Esophagus squamous epithelium (tissue), 5 donors: ENCODE measurements around the gene SLC4A7. TPM values are rescaled to one million over a fixed set of nuclear protein-coding genes. Genes with fewer than 3 reads are reported as not detected.

Source experiments
- DNase-seq: peaks from one replicate; lab custom pipeline; 2025; lab: John Stamatoyannopoulos, UW
- H3K27ac ChIP-seq, 4 donors: fragments of 200-600 bp; sonication (generic); one replicate each; pipeline ENCODE4 v1.5.1; 2016 to 2019; ENCODE audit warnings: mild to moderate bottlenecking in 1 of 4
- H3K27me3 ChIP-seq, 4 donors: fragments of 200-600 bp; sonication (generic); 1 replicate in 3 of 4; 2 replicates in 1 of 4; pipeline versions ENCODE4 v1.5.1 to v1.6.0; 2017 to 2021; ENCODE audit warnings: antibody characterized with exemption in 1 of 4
- H3K36me3 ChIP-seq, 3 donors: fragments of 200-600 bp; sonication (generic); one replicate each; pipeline ENCODE4 v1.5.1; 2016 to 2019
- H3K4me1 ChIP-seq, 3 donors: fragments of 200-600 bp; sonication (generic); one replicate each; pipeline ENCODE4 v1.5.1; 2017 to 2019
- H3K4me3 ChIP-seq, 4 donors: fragments of 200-600 bp; sonication (generic); 1 replicate in 3 of 4; 2 replicates in 1 of 4; pipeline ENCODE4 v1.5.1; 2016 to 2019; ENCODE audit warnings: mild to moderate bottlenecking in 2 of 4, moderate library complexity in 1 of 4
- H3K9me3 ChIP-seq, 3 donors: fragments of 200-600 bp; sonication (generic); one replicate each; pipeline ENCODE4 v1.5.1; 2016 to 2019
- CTCF ChIP-seq, 6 experiments: fragments of 450-650 bp in 4 of 6; fragments of 200-600 bp in 2 of 6; sonication (generic) in 2 of 6; IDR thresholded peaks; one replicate each; pipeline ENCODE4 v1.5.1; 2016 to 2019; ENCODE audit warnings: antibody characterized with exemption in 6 of 6, mild to moderate bottlenecking in 4 of 6, moderate library complexity in 4 of 6
- POLR2A ChIP-seq, 4 donors: fragments of 450-650 bp; IDR thresholded peaks; one replicate each; pipeline ENCODE4 v1.6.1; 2017; ENCODE audit warnings: antibody characterized with exemption in 4 of 4, mild to moderate bottlenecking in 4 of 4, moderate library complexity in 3 of 4
- WGBS, 2 donors: methylation state at CpG; one replicate each; pipeline ENCODE4 v1.1.5; 2018; 5-methylcytosine and 5-hydroxymethylcytosine counted together
- intact Hi-C: fragments of 100-400 bp; cut with DNase I; formaldehyde crosslinking; loops from one replicate; pipeline ENCODE4 v1.15.0; 2022
- total RNA-seq, 4 donors: library from RNA; depleted of rRNA; stranded (reverse); fragments of >200 nt; gene quantifications; one replicate each; pipeline ENCODE4 v1.1.0, GENCODE V29; 2016
- donor health status: DM: yes; HTN: yes; CAD: no.

SLC4A7 gene
- total RNA-seq, 4 donors from 2014 or later = 17.2 to 50.4 (median 30.5) TPM

GRCh38 chr3:27526614-27527315 lies 42.6 kb upstream of the SLC4A7 start:
- WGBS, 2 donors = 82 to 84% methylated on average over 6 of the region's 6 CpGs
- TF ChIP-seq POLR2A (IDR thresholded peaks at IDR 0.05) (no peak), CTCF (IDR thresholded peaks at IDR 0.05) (no peak)
- Histone ChIP-seq H3K36me3 (no peaks in the 10 kb centered on the region), H3K27me3 (no peaks in the 10 kb centered on the region), H3K4me1 (peaks cover 3 to 35% (median 6%) of the 10 kb centered on the region in 3 donors), H3K27ac (no peak overlapping the region), H3K4me3 (no peak overlapping the region), H3K9me3 (no peaks in the 10 kb centered on the region)
- intact Hi-C loops = no loop called here
- no peak for DNase-seq

GRCh38 chr3:27521872-27522265 lies 37.7 kb upstream of the SLC4A7 start:
- 76 to 90% methylated on average over 2 of the region's 2 CpGs for WGBS, 2 donors
- no peak for TF ChIP-seq POLR2A (IDR thresholded peaks at IDR 0.05)
- no peak for TF ChIP-seq CTCF (IDR thresholded peaks at IDR 0.05)
- H3K4me3 ChIP-seq = no peak overlapping the region
- peaks cover 3 to 45% (median 9%) of the 10 kb centered on the region in 3 donors for H3K4me1 ChIP-seq
- no peaks in the 10 kb centered on the region for H3K27me3 ChIP-seq
- H3K9me3 ChIP-seq = no peaks in the 10 kb centered on the region
- peak overlapping the region; percentile 33 to 52 (median 46) for H3K27ac ChIP-seq
- no peaks in the 10 kb centered on the region for H3K36me3 ChIP-seq
- no peak for DNase-seq
- intact Hi-C loops = no loop called here

- intact Hi-C loops = no loop called here
- H3K36me3 ChIP-seq = no peaks in the 10 kb centered on the region
- peaks cover 3 to 45% (median 9%) of the 10 kb centered on the region in 3 donors for H3K4me1 ChIP-seq
- WGBS, 2 donors = 29 to 39% methylated on average over 5 of the region's 5 CpGs
- TF ChIP-seq CTCF (IDR thresholded peaks at IDR 0.05) = no peak
- TF ChIP-seq POLR2A (IDR thresholded peaks at IDR 0.05) = no peak
- no peaks in the 10 kb centered on the region for H3K9me3 ChIP-seq
- H3K4me3 ChIP-seq = no peak overlapping the region
- DNase-seq = no peak
- H3K27me3 ChIP-seq = no peaks in the 10 kb centered on the region
- peak overlapping the region; percentile 33 to 52 (median 46) for H3K27ac ChIP-seq
Observed at GRCh38 chr3:27521179-27521871, 37.1 kb upstream of the SLC4A7 start.

- WGBS, 2 donors = 61 to 65% methylated on average over 5 of the region's 5 CpGs
Observed at GRCh38 chr3:27511724-27512422, 27.7 kb upstream of the SLC4A7 start.

More at GRCh38 chr3:27511724-27512422, 27.7 kb upstream of the SLC4A7 start:
- no peaks in the 10 kb centered on the region for H3K9me3 ChIP-seq
- H3K27ac ChIP-seq = no peak overlapping the region
- H3K27me3 ChIP-seq = no peaks in the 10 kb centered on the region
- no peak for DNase-seq
- no peak for TF ChIP-seq CTCF (IDR thresholded peaks at IDR 0.05)
- TF ChIP-seq POLR2A (IDR thresholded peaks at IDR 0.05) = no peak
- H3K4me1 ChIP-seq = peaks cover 0 to 21% (median 0%) of the 10 kb centered on the region in 3 donors
- H3K4me3 ChIP-seq = no peak overlapping the region
- H3K36me3 ChIP-seq = no peaks in the 10 kb centered on the region
- intact Hi-C loops = no loop called here
